Stomach (tissue), 19 donors: ENCODE data around the gene UBE2R2. TPM values are rescaled to one million over a fixed set of nuclear protein-coding genes. Genes with fewer than 3 reads are reported as not detected.
"Not testable (repeated sequence)": the region's sequence is repeated elsewhere in the genome, so short reads cannot be mapped to it uniquely, and the experiment has no call there.

Experiments used
- DNase-seq, 2 donors: peaks; one replicate each; pipeline versions ENCODE4 v3.0.0 to v3.0.0-alpha.2; 2013 to 2019
- H3K27ac ChIP-seq, 5 donors: fragments of 200-600 bp in 4 of 5; sonication (generic) in 4 of 5; one replicate each; pipeline ENCODE4 v1.5.1; 2013 to 2019; ENCODE audit warnings: mild to moderate bottlenecking in 1 of 5, moderate library complexity in 1 of 5
- H3K27me3 ChIP-seq, 3 donors: fragments of 200-600 bp; sonication (generic); one replicate each; pipeline ENCODE4 v1.5.1; 2017 to 2019; ENCODE audit warnings: mixed run types in 1 of 3
- H3K36me3 ChIP-seq, 4 donors: fragments of 200-600 bp; sonication (generic); 1 replicate in 3 of 4; 2 replicates in 1 of 4; pipeline ENCODE4 v1.5.1; 2016 to 2019
- H3K4me1 ChIP-seq, 4 donors: fragments of 200-600 bp; sonication (generic); one replicate each; pipeline ENCODE4 v1.5.1; 2016 to 2019
- H3K4me3 ChIP-seq, 4 donors: fragments of 200-600 bp; sonication (generic) in 3 of 4; one replicate each; pipeline ENCODE4 v1.5.1; 2016 to 2019; ENCODE audit warnings: mild to moderate bottlenecking in 1 of 4
- H3K9me3 ChIP-seq, 4 donors: fragments of 200-600 bp; sonication (generic); one replicate each; pipeline ENCODE4 v1.5.1; 2016 to 2019
- CTCF ChIP-seq, 7 experiments: fragments of 450-650 bp in 4 of 7; fragments of 200-600 bp in 3 of 7; sonication (generic) in 3 of 7; IDR thresholded peaks; one replicate each; pipeline ENCODE4 v1.5.1; 2016 to 2019; ENCODE audit warnings: antibody characterized with exemption in 7 of 7, control low read depth in 2 of 7, mild to moderate bottlenecking in 1 of 7
- EP300 ChIP-seq: sonication (generic); formaldehyde crosslinking; IDR thresholded peaks from one replicate; pipeline ENCODE4 v1.6.1; 2017; ENCODE audit warnings: antibody characterized with exemption
- POLR2A ChIP-seq, 4 donors: fragments of 450-650 bp; IDR thresholded peaks; one replicate each; pipeline ENCODE4 v1.6.1; 2016; ENCODE audit warnings: antibody characterized with exemption in 4 of 4, control low read depth in 2 of 4, mild to moderate bottlenecking in 1 of 4, moderate library complexity in 1 of 4
- POLR2AphosphoS5 ChIP-seq, 3 donors: sonication (generic); formaldehyde crosslinking; IDR thresholded peaks; one replicate each; pipeline ENCODE4 v1.6.1; 2016; ENCODE audit warnings: antibody characterized with exemption in 3 of 3
- WGBS, 5 donors: extraction: QIAGEN DNeasy Blood & Tissue Kit in 3 of 5; methylation state at CpG; one replicate each; pipeline versions ENCODE4 v1.1.5 to v1.1.7; 2013 to 2018; 5-methylcytosine and 5-hydroxymethylcytosine counted together
- intact Hi-C: fragments of 100-400 bp; cut with DNase I; formaldehyde crosslinking; loops from one replicate; pipeline ENCODE4 v1.15.1; 2023; ENCODE audit warnings: low total_unique reads
- long read RNA-seq, 10 donors: transcript quantifications; one replicate each; lab custom pipeline, GENCODE V29; 2026
- polyA plus RNA-seq, 3 donors: library from polyadenylated mRNA; stranded (reverse); fragments of 200-250 nt; gene quantifications; one replicate each; pipeline ENCODE4 v1.2.3, GENCODE V29; 2013
- total RNA-seq, 5 donors: library from RNA; depleted of rRNA; stranded (reverse); fragments of >200 nt; gene quantifications; one replicate each; pipeline versions ENCODE4 v1.1.0 to v1.2.3, GENCODE V29; 2014 to 2016
- donor health status: healthy with polysubstance abuse.
- donor health status: Bipolar disorder and iron deficiency.
- donor health status: healthy.

The UBE2R2 gene, protein sequence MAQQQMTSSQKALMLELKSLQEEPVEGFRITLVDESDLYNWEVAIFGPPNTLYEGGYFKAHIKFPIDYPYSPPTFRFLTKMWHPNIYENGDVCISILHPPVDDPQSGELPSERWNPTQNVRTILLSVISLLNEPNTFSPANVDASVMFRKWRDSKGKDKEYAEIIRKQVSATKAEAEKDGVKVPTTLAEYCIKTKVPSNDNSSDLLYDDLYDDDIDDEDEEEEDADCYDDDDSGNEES
- total RNA-seq (100 to 1,000 TPM in 1 of 5 donors, 10 to 100 TPM in 3, 1 to 10 TPM in 1; 6.4 to 117 (median 25.9) TPM), polyA plus RNA-seq (10 to 100 TPM; 14.1 to 28.6 (median 14.9) TPM)
- long read RNA-seq, donor 1, full-length matches to known transcripts, result 11 of 11 reads
- long read RNA-seq, donor 1, partial matches to known transcripts, result 0 of 11 reads
- long read RNA-seq, donor 1, other reads (novel, unspliced or antisense), result 0 of 11 reads
- long read RNA-seq, donor 2, full-length matches to known transcripts, result 10 of 10 reads
- long read RNA-seq, donor 2, partial matches to known transcripts, result 0 of 10 reads
- long read RNA-seq, donor 2, other reads (novel, unspliced or antisense), result 0 of 10 reads
- long read RNA-seq, donor 3, full-length matches to known transcripts, result 10 of 55 reads
- long read RNA-seq, donor 3, partial matches to known transcripts, result 45 of 55 reads
- long read RNA-seq, donor 3, other reads (novel, unspliced or antisense), result 0 of 55 reads
- long read RNA-seq, donor 4, full-length matches to known transcripts, result 1 of 1 reads
- long read RNA-seq, donor 4, partial matches to known transcripts, result 0 of 1 reads
- long read RNA-seq, donor 4, other reads (novel, unspliced or antisense), result 0 of 1 reads
- long read RNA-seq, donor 5, full-length matches to known transcripts, result 24 of 91 reads
- long read RNA-seq, donor 5, partial matches to known transcripts, result 67 of 91 reads
- long read RNA-seq, donor 5, other reads (novel, unspliced or antisense), result 0 of 91 reads
- long read RNA-seq, donor 6, full-length matches to known transcripts, result 35 of 151 reads
- long read RNA-seq, donor 6, partial matches to known transcripts, result 116 of 151 reads
- long read RNA-seq, donor 6, other reads (novel, unspliced or antisense), result 0 of 151 reads
- long read RNA-seq, donor 7, full-length matches to known transcripts, result 26 of 43 reads
- long read RNA-seq, donor 7, partial matches to known transcripts, result 17 of 43 reads
- long read RNA-seq, donor 7, other reads (novel, unspliced or antisense), result 0 of 43 reads
- long read RNA-seq, donor 8, full-length matches to known transcripts, result 17 of 17 reads
- long read RNA-seq, donor 8, partial matches to known transcripts, result 0 of 17 reads
- long read RNA-seq, donor 8, other reads (novel, unspliced or antisense), result 0 of 17 reads
- long read RNA-seq, donor 9, full-length matches to known transcripts, result 10 of 10 reads
- long read RNA-seq, donor 9, partial matches to known transcripts, result 0 of 10 reads
- long read RNA-seq, donor 9, other reads (novel, unspliced or antisense), result 0 of 10 reads
- long read RNA-seq, donor 10, full-length matches to known transcripts, result 5 of 35 reads
- long read RNA-seq, donor 10, partial matches to known transcripts, result 30 of 35 reads
- long read RNA-seq, donor 10, other reads (novel, unspliced or antisense), result 0 of 35 reads

GRCh38 chr9:33816327-33817252 lies at the start of gene UBE2R2:
UBE2R2 (plus strand) TSS chr9:33817160; CDS start chr9:33817758, 598 bp downstream.
- Histone ChIP-seq H3K27me3 (no peaks in the 10 kb centered on the region), H3K9me3 (no peaks in the 10 kb centered on the region), H3K27ac (peak within 1 kb of the TSS; percentile 98 to 100 (median 100)), H3K36me3 (no peaks in the 10 kb centered on the region), H3K4me1 (peaks cover 32 to 66% (median 52%) of the 10 kb centered on the region in 4 donors), H3K4me3 (peak within 1 kb of the TSS; percentile 77 to 93 (median 87))
- WGBS, 5 donors, result 1 to 10% (median 3%) methylated on average over 10 to 59 of the region's 66 CpGs
- peak; percentile 22 to 85 (median 73) for TF ChIP-seq POLR2AphosphoS5 (IDR thresholded peaks at IDR 0.05)
- TF ChIP-seq POLR2A (IDR thresholded peaks at IDR 0.05), result no peak
- peak; percentile 92 to 99 for DNase-seq
- intact Hi-C loops, result no loop called here

DNA sequence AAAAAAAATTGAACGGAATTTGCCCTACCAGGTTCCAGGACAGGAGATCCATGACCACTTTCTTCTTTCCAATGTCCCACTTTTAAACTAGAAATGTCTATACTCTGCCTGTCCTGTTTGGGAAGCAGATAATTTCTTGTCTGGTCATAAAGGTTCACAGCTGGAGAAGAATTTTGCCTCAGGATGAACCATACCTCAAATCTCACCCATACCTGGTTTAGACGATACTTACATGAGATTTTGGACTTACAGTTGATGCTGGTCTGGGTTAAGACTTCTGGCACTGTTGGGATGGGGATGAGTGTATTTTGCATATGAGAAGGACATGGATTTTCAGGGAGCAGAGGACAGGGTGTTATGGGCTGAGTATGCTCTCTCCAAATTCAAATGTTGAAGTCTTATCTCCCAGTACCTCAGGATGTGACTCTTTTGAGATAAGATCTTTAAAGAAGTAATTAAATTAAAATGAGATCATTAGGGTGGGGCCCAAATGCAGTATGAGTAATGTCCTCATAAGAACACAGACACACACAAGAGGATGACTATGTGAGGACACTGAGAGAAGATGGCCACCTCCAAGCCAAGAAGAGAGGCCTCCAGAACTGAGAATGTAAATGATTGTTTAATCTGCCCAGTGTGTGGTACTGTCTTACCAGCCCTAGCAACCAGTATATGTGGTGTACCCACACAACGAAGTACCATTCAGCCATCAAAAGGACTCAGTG lies 46.6 kb upstream of the UBE2R2 start:
- WGBS, 5 donors, result 85 to 94% (median 91%) methylated on average over 3 of the region's 3 CpGs
- intact Hi-C loops, H3K4me1 ChIP-seq, H3K27me3 ChIP-seq, DNase-seq, H3K27ac ChIP-seq, H3K4me3 ChIP-seq, H3K36me3 ChIP-seq, H3K9me3 ChIP-seq: not testable (repeated sequence)

DNA sequence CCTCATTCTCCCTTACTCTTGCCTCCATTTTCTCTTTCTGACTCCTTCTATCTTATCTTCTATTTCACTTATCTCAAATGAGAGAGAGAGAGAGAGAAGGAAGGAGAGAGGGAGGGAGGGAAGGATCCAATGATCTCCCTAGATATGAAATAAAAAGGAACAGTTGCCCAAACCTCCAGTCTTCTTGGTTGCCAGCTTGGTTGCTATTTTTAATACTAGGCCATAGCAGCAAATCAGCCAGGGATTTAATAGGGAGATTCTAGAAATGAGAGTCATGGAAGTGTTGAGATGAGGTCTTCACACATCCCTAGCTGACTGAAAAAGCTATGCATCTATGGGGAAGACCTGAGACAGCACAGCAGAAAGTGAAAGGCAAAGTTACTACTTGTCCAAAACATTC lies 43.8 kb upstream of the UBE2R2 start:
- not testable (repeated sequence) for H3K27ac ChIP-seq, H3K27me3 ChIP-seq

GRCh38 chr9:33774074-33774659 lies 42.8 kb upstream of the UBE2R2 start:
- H3K27ac ChIP-seq, H3K4me3 ChIP-seq, H3K9me3 ChIP-seq, intact Hi-C loops, H3K36me3 ChIP-seq, H3K27me3 ChIP-seq: not testable (repeated sequence)
- H3K4me1 ChIP-seq, result peaks cover 0 to 11% (median 0%) of the 10 kb centered on the region in 4 donors
- WGBS, 5 donors, result 29 to 51% (median 37%) methylated on average over 5 of the region's 5 CpGs
- peak in 1 of 2 donors; percentile 48 for DNase-seq

More for the DNA sequence above, 43.8 kb upstream of the UBE2R2 start:
- H3K36me3 ChIP-seq, H3K9me3 ChIP-seq, intact Hi-C loops, H3K4me3 ChIP-seq, H3K4me1 ChIP-seq, DNase-seq: not testable (repeated sequence)

GRCh38 chr9:33776578-33776977 lies 40.4 kb upstream of the UBE2R2 start:
- H3K36me3 ChIP-seq, result no peaks in the 10 kb centered on the region
- DNase-seq, result no peak
- intact Hi-C loops, result no loop called here
- H3K27me3 ChIP-seq, result no peaks in the 10 kb centered on the region
- no peak overlapping the region for H3K27ac ChIP-seq
- peaks cover 0 to 14% (median 0%) of the 10 kb centered on the region in 4 donors for H3K4me1 ChIP-seq
- no peak for TF ChIP-seq POLR2AphosphoS5 (IDR thresholded peaks at IDR 0.05)
- TF ChIP-seq POLR2A (IDR thresholded peaks at IDR 0.05), result no peak
- TF ChIP-seq CTCF (IDR thresholded peaks at IDR 0.05), result no peak
- no peak for TF ChIP-seq EP300
- no peak overlapping the region for H3K4me3 ChIP-seq
- H3K9me3 ChIP-seq, result peaks cover 0 to 6% (median 0%) of the 10 kb centered on the region in 4 donors
